HEK293 (cell line): ENCODE measurements around the gene CRABP2.

Experiments used
- CTCF ChIA-PET: fragments of 350-600 bp; formaldehyde crosslinking; extraction: SDS; loops from one replicate; lab custom pipeline; 2021; ENCODE audit warnings: antibody characterized with exemption; lab: Yijun Ruan, JAX
- POLR2A ChIA-PET: fragments of 300-600 bp; formaldehyde crosslinking; extraction: SDS; loops from one replicate; lab custom pipeline; 2020; ENCODE audit warnings: antibody characterized with exemption, inconsistent platforms; lab: Yijun Ruan, JAX
- H3K27ac ChIP-seq: fragments of 200-500 bp; sonication (Bioruptor generic); 2 replicates; pipeline ENCODE4 v1.5.1; 2014; ENCODE audit warnings: low read depth, low read length, control low read depth, inconsistent platforms; ENCODE audit errors: extremely low read depth
- H3K36me3 ChIP-seq, 2 experiments: fragments of 200-500 bp in 1 of 2; sonication (Bioruptor generic) in 1 of 2; 1 replicate in 1 of 2; 2 replicates in 1 of 2; pipeline ENCODE4 v1.5.1; 2014 to 2017; ENCODE audit warnings: inconsistent platforms in 2 of 2, low read length in 2 of 2; ENCODE audit not compliant: control insufficient read depth in 2 of 2, insufficient read depth in 1 of 2
- H3K4me1 ChIP-seq: fragments of 200-500 bp; sonication (Bioruptor generic); 2 replicates; pipeline ENCODE4 v1.5.1; 2014; ENCODE audit warnings: mild to moderate bottlenecking, low read length, inconsistent platforms; ENCODE audit not compliant: control insufficient read depth, insufficient read depth
- H3K4me3 ChIP-seq: 2 replicates; pipeline ENCODE4 v1.5.1; 2011; ENCODE audit warnings: low read depth, mild to moderate bottlenecking, control low read depth, low read length, moderate library complexity
- H3K9me3 ChIP-seq: fragments of 200-500 bp; sonication (Bioruptor generic); 2 replicates; pipeline ENCODE4 v1.5.1; 2014; ENCODE audit warnings: low read depth, low read length, inconsistent platforms; ENCODE audit not compliant: control insufficient read depth, insufficient read depth
- IKZF3 ChIP-seq: fragments of 450-650 bp; IDR thresholded peaks from 2 replicates; pipeline ENCODE4 v1.5.0; 2018; ENCODE audit warnings: missing biosample characterization, mild to moderate bottlenecking, missing genetic modification characterization, moderate library complexity
- MZF1 ChIP-seq: fragments of 450-650 bp; formaldehyde crosslinking; IDR thresholded peaks from 2 replicates; pipeline ENCODE4 v1.5.1; 2017; ENCODE audit warnings: missing biosample characterization, missing genetic modification characterization, borderline replicate concordance
- RBAK ChIP-seq: fragments of 450-650 bp; formaldehyde crosslinking; IDR thresholded peaks from 2 replicates; pipeline ENCODE4 v1.5.1; 2016; ENCODE audit warnings: missing biosample characterization, missing genetic modification characterization
- SP2 ChIP-seq: fragments of 450-650 bp; formaldehyde crosslinking; IDR thresholded peaks from 2 replicates; pipeline ENCODE4 v1.5.1; 2016; ENCODE audit warnings: missing biosample characterization, missing genetic modification characterization
- TCF7L2 ChIP-seq: IDR thresholded peaks from 2 replicates; pipeline ENCODE4 v1.6.1; 2011; ENCODE audit warnings: low read depth, mild to moderate bottlenecking, inconsistent platforms, low read length, moderate library complexity, borderline replicate concordance
- WT1 ChIP-seq: fragments of 450-650 bp; formaldehyde crosslinking; IDR thresholded peaks from 2 replicates; pipeline ENCODE4 v1.5.1; 2016; ENCODE audit warnings: missing biosample characterization, missing genetic modification characterization
- YY1 ChIP-seq: fragments of 450-650 bp; formaldehyde crosslinking; IDR thresholded peaks from 2 replicates; pipeline ENCODE4 v1.5.1; 2018; ENCODE audit warnings: missing biosample characterization, missing genetic modification characterization
- ZBTB48 ChIP-seq: fragments of 450-650 bp; formaldehyde crosslinking; IDR thresholded peaks from 2 replicates; pipeline ENCODE4 v1.5.1; 2016; ENCODE audit warnings: missing biosample characterization, missing genetic modification characterization
- ZFP41 ChIP-seq: fragments of 450-650 bp; formaldehyde crosslinking; IDR thresholded peaks from 2 replicates; pipeline ENCODE4 v1.5.1; 2016; ENCODE audit warnings: missing biosample characterization, missing genetic modification characterization, borderline replicate concordance
- ZNF223 ChIP-seq: fragments of 450-650 bp; formaldehyde crosslinking; IDR thresholded peaks from 2 replicates; pipeline ENCODE4 v1.5.1; 2016; ENCODE audit warnings: missing biosample characterization, missing genetic modification characterization
- ZNF341 ChIP-seq: fragments of 450-650 bp; formaldehyde crosslinking; IDR thresholded peaks from 2 replicates; pipeline ENCODE4; 2016; ENCODE audit warnings: low read depth, missing biosample characterization, missing genetic modification characterization
- ZNF366 ChIP-seq: fragments of 450-650 bp; formaldehyde crosslinking; conservative IDR thresholded peaks from 2 replicates; pipeline ENCODE4 v1.5.1; 2016; ENCODE audit warnings: missing biosample characterization, missing genetic modification characterization
- ZNF521 ChIP-seq: fragments of 450-650 bp; formaldehyde crosslinking; IDR thresholded peaks from 2 replicates; pipeline ENCODE4 v1.5.1; 2017; ENCODE audit warnings: missing biosample characterization, mild to moderate bottlenecking, missing genetic modification characterization
- ZNF555 ChIP-seq: fragments of 450-650 bp; formaldehyde crosslinking; conservative IDR thresholded peaks from 2 replicates; pipeline ENCODE4 v1.5.1; 2017; ENCODE audit warnings: missing biosample characterization, mild to moderate bottlenecking, missing genetic modification characterization, inconsistent platforms
- ZNF629 ChIP-seq: fragments of 450-650 bp; formaldehyde crosslinking; IDR thresholded peaks from 2 replicates; pipeline ENCODE4 v1.5.1; 2017; ENCODE audit warnings: missing biosample characterization, missing genetic modification characterization
- ZNF747 ChIP-seq: fragments of 450-650 bp; formaldehyde crosslinking; IDR thresholded peaks from 2 replicates; pipeline ENCODE4 v1.5.1; 2016; ENCODE audit warnings: missing biosample characterization, missing genetic modification characterization
- TF ChIP-seq, protein P1 (sequence below): fragments of 450-650 bp; formaldehyde crosslinking; IDR thresholded peaks from 2 replicates; pipeline ENCODE4 v1.5.0; 2017; ENCODE audit warnings: missing biosample characterization, missing genetic modification characterization, borderline replicate concordance
- TF ChIP-seq, protein P2 (sequence below): fragments of 450-650 bp; formaldehyde crosslinking; IDR thresholded peaks from 2 replicates; pipeline ENCODE4 v1.5.1; 2016; ENCODE audit warnings: missing biosample characterization, missing genetic modification characterization
- TF ChIP-seq, protein P3 (sequence below): fragments of 450-650 bp; formaldehyde crosslinking; IDR thresholded peaks from 2 replicates; pipeline ENCODE4 v1.5.1; 2016; ENCODE audit warnings: missing biosample characterization, missing genetic modification characterization, borderline replicate concordance
- TF ChIP-seq, protein P4 (sequence below): fragments of 450-650 bp; formaldehyde crosslinking; IDR thresholded peaks from 2 replicates; pipeline ENCODE4 v1.5.1; 2016; ENCODE audit warnings: missing biosample characterization, missing genetic modification characterization
- TF ChIP-seq, protein P5 (sequence below): fragments of 450-650 bp; formaldehyde crosslinking; IDR thresholded peaks from 2 replicates; pipeline ENCODE4 v1.5.1; 2017; ENCODE audit warnings: missing biosample characterization, missing genetic modification characterization

The CRABP2 gene

DNA sequence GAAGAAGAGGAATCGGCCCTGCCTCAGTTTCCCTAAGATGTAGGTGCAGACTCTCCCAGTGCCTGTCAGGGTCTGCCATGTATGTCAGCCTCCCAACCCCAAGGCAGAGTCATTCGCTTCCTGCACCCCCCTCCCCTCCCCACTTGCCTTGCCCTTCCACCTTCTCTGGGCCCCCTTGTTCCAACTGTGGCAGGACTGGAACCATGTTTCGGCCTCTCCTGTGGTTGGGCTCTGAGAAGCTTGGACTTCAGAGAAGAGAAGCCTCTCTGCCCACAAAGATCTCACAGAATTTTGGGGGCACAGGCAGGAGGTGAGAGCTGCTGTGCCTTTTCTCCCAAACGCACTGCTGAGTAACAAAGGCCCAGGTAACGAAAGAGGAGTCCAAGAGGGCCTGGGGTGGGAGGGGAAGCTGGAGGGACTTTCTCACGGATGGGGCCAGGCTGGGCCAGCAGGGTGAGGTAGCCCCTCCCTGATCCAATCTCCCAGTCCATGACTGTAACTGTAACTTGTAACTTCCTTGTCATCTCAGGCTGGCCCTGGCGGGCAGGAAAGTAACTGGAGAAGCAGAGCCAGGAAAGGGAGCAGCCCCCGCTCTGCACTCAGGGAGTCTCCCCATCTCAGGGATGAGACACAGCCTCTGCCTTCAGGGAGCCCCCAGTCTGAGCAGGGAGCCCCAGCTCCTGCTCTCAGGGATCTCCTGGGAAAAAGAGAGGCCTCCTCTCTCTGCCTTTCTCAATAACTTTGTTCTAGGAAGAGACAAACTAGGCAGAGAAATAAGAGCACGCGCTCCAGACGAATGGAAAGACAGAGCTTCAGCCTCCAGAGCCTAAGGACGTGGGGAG, 11.3 kb downstream of the CRABP2 start (continued):
- TF ChIP-seq, protein P1, sequence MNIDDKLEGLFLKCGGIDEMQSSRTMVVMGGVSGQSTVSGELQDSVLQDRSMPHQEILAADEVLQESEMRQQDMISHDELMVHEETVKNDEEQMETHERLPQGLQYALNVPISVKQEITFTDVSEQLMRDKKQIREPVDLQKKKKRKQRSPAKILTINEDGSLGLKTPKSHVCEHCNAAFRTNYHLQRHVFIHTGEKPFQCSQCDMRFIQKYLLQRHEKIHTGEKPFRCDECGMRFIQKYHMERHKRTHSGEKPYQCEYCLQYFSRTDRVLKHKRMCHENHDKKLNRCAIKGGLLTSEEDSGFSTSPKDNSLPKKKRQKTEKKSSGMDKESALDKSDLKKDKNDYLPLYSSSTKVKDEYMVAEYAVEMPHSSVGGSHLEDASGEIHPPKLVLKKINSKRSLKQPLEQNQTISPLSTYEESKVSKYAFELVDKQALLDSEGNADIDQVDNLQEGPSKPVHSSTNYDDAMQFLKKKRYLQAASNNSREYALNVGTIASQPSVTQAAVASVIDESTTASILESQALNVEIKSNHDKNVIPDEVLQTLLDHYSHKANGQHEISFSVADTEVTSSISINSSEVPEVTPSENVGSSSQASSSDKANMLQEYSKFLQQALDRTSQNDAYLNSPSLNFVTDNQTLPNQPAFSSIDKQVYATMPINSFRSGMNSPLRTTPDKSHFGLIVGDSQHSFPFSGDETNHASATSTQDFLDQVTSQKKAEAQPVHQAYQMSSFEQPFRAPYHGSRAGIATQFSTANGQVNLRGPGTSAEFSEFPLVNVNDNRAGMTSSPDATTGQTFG (tag by site-specific recombination) = no peak
- TF ChIP-seq YY1 (tag by site-specific recombination) = no peak
- no peak; the same call in 1 of the 2 replicates for TF ChIP-seq ZNF366 (tag by site-specific recombination)
- TF ChIP-seq, protein P2, sequence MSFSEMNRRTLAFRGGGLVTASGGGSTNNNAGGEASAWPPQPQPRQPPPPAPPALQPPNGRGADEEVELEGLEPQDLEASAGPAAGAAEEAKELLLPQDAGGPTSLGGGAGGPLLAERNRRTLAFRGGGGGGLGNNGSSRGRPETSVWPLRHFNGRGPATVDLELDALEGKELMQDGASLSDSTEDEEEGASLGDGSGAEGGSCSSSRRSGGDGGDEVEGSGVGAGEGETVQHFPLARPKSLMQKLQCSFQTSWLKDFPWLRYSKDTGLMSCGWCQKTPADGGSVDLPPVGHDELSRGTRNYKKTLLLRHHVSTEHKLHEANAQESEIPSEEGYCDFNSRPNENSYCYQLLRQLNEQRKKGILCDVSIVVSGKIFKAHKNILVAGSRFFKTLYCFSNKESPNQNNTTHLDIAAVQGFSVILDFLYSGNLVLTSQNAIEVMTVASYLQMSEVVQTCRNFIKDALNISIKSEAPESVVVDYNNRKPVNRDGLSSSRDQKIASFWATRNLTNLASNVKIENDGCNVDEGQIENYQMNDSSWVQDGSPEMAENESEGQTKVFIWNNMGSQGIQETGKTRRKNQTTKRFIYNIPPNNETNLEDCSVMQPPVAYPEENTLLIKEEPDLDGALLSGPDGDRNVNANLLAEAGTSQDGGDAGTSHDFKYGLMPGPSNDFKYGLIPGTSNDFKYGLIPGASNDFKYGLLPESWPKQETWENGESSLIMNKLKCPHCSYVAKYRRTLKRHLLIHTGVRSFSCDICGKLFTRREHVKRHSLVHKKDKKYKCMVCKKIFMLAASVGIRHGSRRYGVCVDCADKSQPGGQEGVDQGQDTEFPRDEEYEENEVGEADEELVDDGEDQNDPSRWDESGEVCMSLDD = no peak
- no peak for TF ChIP-seq ZFP41 (tag by site-specific recombination)
- TF ChIP-seq ZNF223 = peak; percentile 78; the same call in 1 of the 2 replicates
- TF ChIP-seq ZBTB48 (tag by site-specific recombination) = no peak
- no peak for TF ChIP-seq ZNF747 (tag by site-specific recombination)
- TF ChIP-seq, protein P3, sequence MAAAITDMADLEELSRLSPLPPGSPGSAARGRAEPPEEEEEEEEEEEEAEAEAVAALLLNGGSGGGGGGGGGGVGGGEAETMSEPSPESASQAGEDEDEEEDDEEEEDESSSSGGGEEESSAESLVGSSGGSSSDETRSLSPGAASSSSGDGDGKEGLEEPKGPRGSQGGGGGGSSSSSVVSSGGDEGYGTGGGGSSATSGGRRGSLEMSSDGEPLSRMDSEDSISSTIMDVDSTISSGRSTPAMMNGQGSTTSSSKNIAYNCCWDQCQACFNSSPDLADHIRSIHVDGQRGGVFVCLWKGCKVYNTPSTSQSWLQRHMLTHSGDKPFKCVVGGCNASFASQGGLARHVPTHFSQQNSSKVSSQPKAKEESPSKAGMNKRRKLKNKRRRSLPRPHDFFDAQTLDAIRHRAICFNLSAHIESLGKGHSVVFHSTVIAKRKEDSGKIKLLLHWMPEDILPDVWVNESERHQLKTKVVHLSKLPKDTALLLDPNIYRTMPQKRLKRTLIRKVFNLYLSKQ (tag by site-specific recombination) = no peak
- peak; percentile 74 for TF ChIP-seq ZNF341 (tag by site-specific recombination)
- TF ChIP-seq, all 188 proteins: peak for 9

DNA sequence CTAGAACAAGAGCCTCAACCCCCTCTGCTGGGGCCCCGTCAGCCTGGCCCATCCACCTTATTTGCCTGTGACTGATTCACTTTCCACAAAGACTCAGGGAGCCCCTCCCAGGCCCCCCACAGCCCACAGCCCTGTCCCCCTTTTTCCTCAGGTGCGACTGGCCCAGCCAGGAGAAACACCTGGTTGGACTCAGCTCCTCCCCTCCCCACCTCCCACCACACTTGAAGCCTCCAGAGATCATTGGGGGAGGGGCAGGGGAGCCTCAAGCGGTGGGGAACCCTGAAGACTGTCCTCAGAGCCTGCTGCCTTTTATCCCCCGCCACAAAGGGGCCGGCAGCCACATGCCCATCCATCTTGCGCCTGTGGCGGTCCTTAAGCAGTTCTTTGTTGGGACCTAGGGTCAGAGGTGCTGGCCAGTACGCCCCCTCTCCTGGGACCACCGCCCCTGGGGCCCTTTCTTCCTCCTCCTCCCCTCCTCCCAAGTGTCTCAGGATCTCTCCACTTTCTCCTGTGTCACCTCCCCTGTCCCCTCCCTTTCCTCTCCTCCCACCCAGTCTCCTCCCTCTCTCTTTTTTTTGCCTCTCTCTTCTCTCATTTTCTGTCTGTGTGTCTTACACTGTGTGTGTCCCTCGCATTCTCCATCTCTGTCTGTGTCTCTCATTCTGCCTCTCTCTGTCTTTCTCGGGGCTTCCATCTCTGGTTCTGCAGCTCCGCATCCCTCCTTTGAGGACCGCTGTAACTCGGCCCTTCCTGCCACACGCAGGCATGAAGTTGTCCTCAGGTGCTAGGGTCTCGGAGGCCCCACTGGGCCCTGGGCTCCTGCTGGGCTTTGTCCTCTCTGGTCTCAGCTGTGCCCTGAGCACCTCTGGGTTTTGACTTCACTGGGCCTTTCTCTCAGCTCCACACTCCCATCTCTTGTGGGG, 12.2 kb downstream of the CRABP2 start:
- Histone ChIP-seq H3K4me1 (peaks cover 16% of the 10 kb centered on the region), H3K27ac (no peak overlapping the region)
- no peak for TF ChIP-seq MZF1 (tag by site-specific recombination)
- TF ChIP-seq ZNF629 (tag by site-specific recombination) = 0 out of 2 replicates have a peak, but pooled peaks have one; percentile 22
- TF ChIP-seq ZNF521 (tag by site-specific recombination) = no peak
- TF ChIP-seq ZNF555 = no peak
- TF ChIP-seq RBAK (tag by site-specific recombination) = no peak
- TF ChIP-seq, protein P4, sequence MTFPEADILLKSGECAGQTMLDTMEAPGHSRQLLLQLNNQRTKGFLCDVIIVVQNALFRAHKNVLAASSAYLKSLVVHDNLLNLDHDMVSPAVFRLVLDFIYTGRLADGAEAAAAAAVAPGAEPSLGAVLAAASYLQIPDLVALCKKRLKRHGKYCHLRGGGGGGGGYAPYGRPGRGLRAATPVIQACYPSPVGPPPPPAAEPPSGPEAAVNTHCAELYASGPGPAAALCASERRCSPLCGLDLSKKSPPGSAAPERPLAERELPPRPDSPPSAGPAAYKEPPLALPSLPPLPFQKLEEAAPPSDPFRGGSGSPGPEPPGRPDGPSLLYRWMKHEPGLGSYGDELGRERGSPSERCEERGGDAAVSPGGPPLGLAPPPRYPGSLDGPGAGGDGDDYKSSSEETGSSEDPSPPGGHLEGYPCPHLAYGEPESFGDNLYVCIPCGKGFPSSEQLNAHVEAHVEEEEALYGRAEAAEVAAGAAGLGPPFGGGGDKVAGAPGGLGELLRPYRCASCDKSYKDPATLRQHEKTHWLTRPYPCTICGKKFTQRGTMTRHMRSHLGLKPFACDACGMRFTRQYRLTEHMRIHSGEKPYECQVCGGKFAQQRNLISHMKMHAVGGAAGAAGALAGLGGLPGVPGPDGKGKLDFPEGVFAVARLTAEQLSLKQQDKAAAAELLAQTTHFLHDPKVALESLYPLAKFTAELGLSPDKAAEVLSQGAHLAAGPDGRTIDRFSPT (tag by site-specific recombination) = 0 out of 2 replicates have a peak, but pooled peaks have one; percentile 2
- peak; percentile 73; the same call in 1 of the 2 replicates for TF ChIP-seq TCF7L2
- TF ChIP-seq IKZF3 = 0 out of 2 replicates have a peak, but pooled peaks have one; percentile 8
- TF ChIP-seq WT1 (tag by site-specific recombination) = peak; percentile 94
- TF ChIP-seq, protein P5, sequence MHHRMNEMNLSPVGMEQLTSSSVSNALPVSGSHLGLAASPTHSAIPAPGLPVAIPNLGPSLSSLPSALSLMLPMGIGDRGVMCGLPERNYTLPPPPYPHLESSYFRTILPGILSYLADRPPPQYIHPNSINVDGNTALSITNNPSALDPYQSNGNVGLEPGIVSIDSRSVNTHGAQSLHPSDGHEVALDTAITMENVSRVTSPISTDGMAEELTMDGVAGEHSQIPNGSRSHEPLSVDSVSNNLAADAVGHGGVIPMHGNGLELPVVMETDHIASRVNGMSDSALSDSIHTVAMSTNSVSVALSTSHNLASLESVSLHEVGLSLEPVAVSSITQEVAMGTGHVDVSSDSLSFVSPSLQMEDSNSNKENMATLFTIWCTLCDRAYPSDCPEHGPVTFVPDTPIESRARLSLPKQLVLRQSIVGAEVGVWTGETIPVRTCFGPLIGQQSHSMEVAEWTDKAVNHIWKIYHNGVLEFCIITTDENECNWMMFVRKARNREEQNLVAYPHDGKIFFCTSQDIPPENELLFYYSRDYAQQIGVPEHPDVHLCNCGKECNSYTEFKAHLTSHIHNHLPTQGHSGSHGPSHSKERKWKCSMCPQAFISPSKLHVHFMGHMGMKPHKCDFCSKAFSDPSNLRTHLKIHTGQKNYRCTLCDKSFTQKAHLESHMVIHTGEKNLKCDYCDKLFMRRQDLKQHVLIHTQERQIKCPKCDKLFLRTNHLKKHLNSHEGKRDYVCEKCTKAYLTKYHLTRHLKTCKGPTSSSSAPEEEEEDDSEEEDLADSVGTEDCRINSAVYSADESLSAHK = peak; percentile 99
- peak; percentile 47 for TF ChIP-seq SP2 (tag by site-specific recombination)

More for the DNA sequence above, 12.2 kb downstream of the CRABP2 start:
- ChIA-PET POLR2A (interaction anchor here (0.6 to 1.6 kb wide), 4 partner anchors 10 to 35 kb away, joined by 3 to 7 read pairs (median 6); partner anchors contain the start of genes ISG20L2 and METTL25B), CTCF (interaction anchor here (0.7 to 20.7 kb wide), 7 partner anchors 14 to 196 kb away, joined by 4 to 579 read pairs (median 162); partner anchors contain the start of genes CRABP2, ISG20L2, METTL25B and NES)
- Histone ChIP-seq H3K4me3 (no peak overlapping the region), H3K9me3 (no peaks in the 10 kb centered on the region), H3K36me3 (peaks cover 0 to 3% of the 10 kb centered on the region in 2 experiments; a peak in 1 of 3 replicates)
